GM23338 (cell line): ENCODE results near the gene CELF4.

Experiments
- CREB1 ChIP-seq: fragments of 250-450 bp; sonication (Bioruptor Pico); IDR thresholded peaks from 2 replicates; pipeline ENCODE4 v1.5.0; 2020; ENCODE audit warnings: low read depth, mild to moderate bottlenecking, moderate library complexity
- CTCF ChIP-seq, 2 experiments: fragments of 200-600 bp in 1 of 2; sonication (generic) in 1 of 2; conservative IDR thresholded peaks; 2 replicates each; pipeline versions ENCODE4 v1.5.1 to v1.6.1; 2016 to 2017; ENCODE audit warnings: antibody characterized with exemption in 2 of 2, low read depth in 2 of 2, mild to moderate bottlenecking in 2 of 2, moderate library complexity in 1 of 2
- ETS1 ChIP-seq: IDR thresholded peaks from 2 replicates; pipeline ENCODE4 v1.6.1; 2016; ENCODE audit warnings: antibody characterized with exemption
- EZH2 ChIP-seq: fragments of 200-600 bp; sonication (generic); IDR thresholded peaks from one replicate; pipeline ENCODE4 v1.8.0; 2017; ENCODE audit warnings: antibody characterized with exemption, mild to moderate bottlenecking, low read depth; ENCODE audit not compliant: unreplicated experiment
- EZH2phosphoT487 ChIP-seq: fragments of 200-600 bp; sonication (generic); IDR thresholded peaks from one replicate; pipeline ENCODE4 v1.8.1; 2018; ENCODE audit warnings: antibody characterized with exemption; ENCODE audit not compliant: unreplicated experiment
- JUNB ChIP-seq: IDR thresholded peaks from one replicate; pipeline ENCODE4 v1.6.1; 2016; ENCODE audit warnings: antibody characterized with exemption; ENCODE audit not compliant: unreplicated experiment
- NANOG ChIP-seq: IDR thresholded peaks from 2 replicates; pipeline ENCODE4 v1.6.1; 2016; ENCODE audit warnings: antibody characterized with exemption, borderline replicate concordance
- POLR2AphosphoS5 ChIP-seq: IDR thresholded peaks from 2 replicates; pipeline ENCODE4 v1.6.1; 2016; ENCODE audit warnings: antibody characterized with exemption, low read depth
- REST ChIP-seq: IDR thresholded peaks from one replicate; pipeline ENCODE4 v1.6.1; 2018; ENCODE audit warnings: antibody characterized with exemption; ENCODE audit not compliant: unreplicated experiment
- ZNF331 ChIP-seq: fragments of 250-450 bp; sonication (Bioruptor Pico); IDR thresholded peaks from 2 replicates; pipeline ENCODE4 v1.5.0; 2020; ENCODE audit warnings: low read depth, mild to moderate bottlenecking, moderate library complexity

GRCh38 chr18:37544713-37545112 lies 20.9 kb downstream of the CELF4 start:
- TF ChIP-seq REST: no peak
- TF ChIP-seq CTCF (conservative IDR thresholded peaks at IDR 0.05; ENCODE audit: low read depth in 2 of 2): no peak
- TF ChIP-seq EZH2phosphoT487: no peak
- TF ChIP-seq ZNF331 (CRISPR knock-in tag): no peak
- TF ChIP-seq ETS1: no peak
- TF ChIP-seq JUNB: no peak
- TF ChIP-seq POLR2AphosphoS5: no peak
- TF ChIP-seq EZH2: no peak
- no peak for TF ChIP-seq CREB1
- TF ChIP-seq NANOG: no peak
